ENCODE measurements around the gene GRIK1.

- TF ChIP-seq CTCF (IDR thresholded peaks at IDR 0.05; ENCODE audit: low read length) (no peak), EZH2 (IDR thresholded peaks at IDR 0.05; ENCODE audit: borderline replicate concordance, low read length) (no peak)
These were observed 209.5 kb downstream of the GRIK1 start for GRCh38 chr21:29730281-29730680.
